K562 (cell line): ENCODE data around the gene ANKRD11. TPM values are rescaled to one million over a fixed set of nuclear protein-coding genes. Genes with fewer than 3 reads are reported as not detected.

Experiments
- FOSL1 ChIP-seq: fragments of 200-800 bp; sonication (Bioruptor generic); conservative IDR thresholded peaks from 2 replicates; pipeline ENCODE4 v1.6.1; 2016; ENCODE audit warnings: missing genetic modification characterization, missing compliant biosample characterization
- JUND ChIP-seq, 2 experiments: IDR thresholded peaks; 2 replicates in 1 of 2; 3 replicates in 1 of 2; pipeline ENCODE4 v1.6.1; 2011; ENCODE audit warnings: borderline replicate concordance in 2 of 2, low read depth in 2 of 2, low read length in 2 of 2, improper control_type of control experiment in 1 of 2, missing biosample characterization in 1 of 2, missing genetic modification characterization in 1 of 2, missing genetic modification reagents in 1 of 2
- NFATC3 ChIP-seq: fragments of 450-650 bp; IDR thresholded peaks from 2 replicates; pipeline ENCODE4 v1.6.1; 2017; ENCODE audit warnings: mild to moderate bottlenecking
- NKRF ChIP-seq: fragments of 450-650 bp; IDR thresholded peaks from 2 replicates; pipeline ENCODE4 v1.6.1; 2016; ENCODE audit warnings: borderline replicate concordance
- PHF8 ChIP-seq: fragments of 200-600 bp; sonication (generic); IDR thresholded peaks from 2 replicates; pipeline ENCODE4 v1.6.1; 2012; ENCODE audit warnings: mixed run types, mild to moderate bottlenecking, inconsistent platforms, low read length, moderate library complexity, borderline replicate concordance
- POLR2G ChIP-seq: fragments of 200-400 bp; formaldehyde crosslinking; IDR thresholded peaks from 2 replicates; pipeline ENCODE4 v1.6.1; 2017; ENCODE audit warnings: low read depth, mild to moderate bottlenecking, antibody characterized with exemption, low read length, moderate library complexity
- SAFB2 ChIP-seq: fragments of 200-400 bp; formaldehyde crosslinking; IDR thresholded peaks from 2 replicates; pipeline ENCODE4 v1.6.1; 2018; ENCODE audit warnings: borderline replicate concordance, low read length, low read depth, moderate library complexity; ENCODE audit not compliant: severe bottlenecking
- TSHZ1 ChIP-seq: fragments of 250-450 bp; sonication (Bioruptor Pico); IDR thresholded peaks from 2 replicates; pipeline ENCODE4 v1.4.0; 2020; ENCODE audit warnings: mild to moderate bottlenecking, moderate library complexity
- UBTF ChIP-seq, 2 experiments: IDR thresholded peaks; 2 replicates each; pipeline ENCODE4 v1.6.1; 2012; ENCODE audit warnings: improper control_type of control experiment in 2 of 2, low read depth in 2 of 2, low read length in 2 of 2, borderline replicate concordance in 1 of 2
- ZHX1 ChIP-seq: fragments of 150-350 bp; conservative IDR thresholded peaks from 2 replicates; pipeline ENCODE4 v1.6.1; 2014; ENCODE audit warnings: low read length
- ZNF174 ChIP-seq: fragments of 250-450 bp; sonication (Bioruptor Pico); IDR thresholded peaks from 2 replicates; pipeline ENCODE4 v1.4.0; 2020; ENCODE audit warnings: mild to moderate bottlenecking
- ZNF75A ChIP-seq: fragments of 450-650 bp; formaldehyde crosslinking; IDR thresholded peaks from 2 replicates; pipeline ENCODE4 v1.4.0; 2020; ENCODE audit warnings: mild to moderate bottlenecking
- polyA plus RNA-seq, 8 experiments: library from polyadenylated mRNA; depleted of rRNA in 4 of 8; stranded (reverse) in 5 of 8; unstranded in 3 of 8; fragments of >200 nt; fragmentation: Nextera tagmentation in 2 of 8; fragmentation: Illumina TruSeq in 1 of 8; extraction: Ambion mirVana in 2 of 8; extraction: Trizol in 1 of 8; gene quantifications; 2 replicates each; pipeline versions ENCODE4 v1.2.1 to v1.2.3, GENCODE V29; 2011 to 2014; ENCODE audit warnings: inconsistent platforms in 1 of 8, missing spikeins in 1 of 8
- total RNA-seq, 7 experiments: library from RNA; depleted of rRNA in 6 of 7; stranded (reverse); fragments of >200 nt in 6 of 7; fragmentation: Illumina TruSeq in 2 of 7; extraction: Trizol in 2 of 7; gene quantifications; 2 replicates each; pipeline versions ENCODE4 v1.2.1 to v1.2.3, GENCODE V29; 2011 to 2021; ENCODE audit warnings: low replicate concordance in 1 of 7

ANKRD11 gene
- total and polyA plus RNA-seq, 9 of the 15 experiments (the other 6 are each of a cell fraction or from before 2014, with no cell fraction given), result 4.7 to 126 (median 31.7) TPM

GRCh38 chr16:89357055-89357816 is 133.1 kb downstream of the ANKRD11 start (continued):
- TF ChIP-seq TSHZ1 (CRISPR knock-in tag) (no peak), UBTF (IDR thresholded peaks at IDR 0.05; ENCODE audit: borderline replicate concordance in 1 of 2, low read depth in 2 of 2, low read length in 2 of 2) (0 out of 4 replicates have a peak, but pooled peaks of 1 of the 2 experiments have one; percentile 19), PHF8 (no peak), ZNF75A (CRISPR knock-in tag) (no peak), NKRF (0 out of 2 replicates have a peak, but pooled peaks have one; percentile 28), NFATC3 (no peak), SAFB2 (no peak), FOSL1 (tag) (peak; percentile 45; the same call in 1 of the 2 replicates), POLR2G (no peak), ZHX1 (no peak), ZNF174 (CRISPR knock-in tag) (no peak), JUND (IDR thresholded peaks at IDR 0.05; ENCODE audit: borderline replicate concordance, low read depth, low read length) (peak; percentile 61; the same call in 1 of the 2 replicates), JUND (tag; IDR thresholded peaks at IDR 0.05; ENCODE audit: borderline replicate concordance, low read depth, low read length) (peak; percentile 13; the same call in 1 of the 3 replicates)
